Immature natural killer cell (primary cell): ENCODE results near the gene SLC17A5. TPM values are rescaled to one million over a fixed set of nuclear protein-coding genes. Genes with fewer than 3 reads are reported as not detected.
A peak's percentile ranks its signal among the peaks of the same experiment; 100 is the strongest.
"Not testable (repeated sequence)": the region's sequence is repeated elsewhere in the genome, so short reads cannot be mapped to it uniquely, and the experiment has no call there.

Source experiments
- DNase-seq, 3 donors: peaks; one replicate each; pipeline ENCODE4 v3.0.0; 2022; ENCODE audit warnings: mixed read lengths in 1 of 3
- H3K27ac Mint-ChIP-seq, 6 donors: one replicate each; pipeline ENCODE4 v1.8.0; 2020; ENCODE audit warnings: mixed read lengths in 6 of 6, mild to moderate bottlenecking in 5 of 6, inconsistent platforms in 4 of 6, moderate library complexity in 3 of 6
- H3K27me3 Mint-ChIP-seq, 3 donors: one replicate each; pipeline ENCODE4 v1.8.0; 2020 to 2021; ENCODE audit warnings: low read depth in 3 of 3, mild to moderate bottlenecking in 3 of 3, mixed read lengths in 3 of 3, moderate library complexity in 3 of 3, inconsistent platforms in 1 of 3
- H3K36me3 Mint-ChIP-seq, 3 donors: one replicate each; pipeline ENCODE4 v1.8.0; 2020; ENCODE audit warnings: mixed read lengths in 3 of 3, inconsistent platforms in 2 of 3, mild to moderate bottlenecking in 2 of 3
- H3K4me1 Mint-ChIP-seq, 2 donors: one replicate each; pipeline ENCODE4 v1.8.0; 2020; ENCODE audit warnings: inconsistent platforms in 2 of 2, mild to moderate bottlenecking in 2 of 2, mixed read lengths in 2 of 2, moderate library complexity in 1 of 2
- H3K4me3 Mint-ChIP-seq, 5 donors: one replicate each; pipeline ENCODE4 v1.8.0; 2020; ENCODE audit warnings: mild to moderate bottlenecking in 5 of 5, mixed read lengths in 5 of 5, inconsistent platforms in 3 of 5, moderate library complexity in 3 of 5
- H3K9me3 Mint-ChIP-seq, 6 donors: one replicate each; pipeline ENCODE4 v1.8.0; 2020; ENCODE audit warnings: mild to moderate bottlenecking in 6 of 6, mixed read lengths in 6 of 6, inconsistent platforms in 4 of 6, moderate library complexity in 3 of 6
- polyA plus RNA-seq, 3 donors: library from polyadenylated mRNA; unstranded; fragments of 300-500 nt; fragmentation: Illumina TruSeq; gene quantifications; one replicate each; pipeline ENCODE4 v1.2.3, GENCODE V29; 2021

Gene SLC17A5
- polyA plus RNA-seq, 3 donors from 2014 or later = 3.0 to 9.4 (median 5.9) TPM

GRCh38 chr6:73581293-73581692 lies 72.5 kb downstream of the SLC17A5 start:
- Mint-ChIP-seq H3K4me1 (peaks cover 34 to 40% of the 10 kb centered on the region in 2 donors), H3K36me3 (peaks cover 0 to 5% (median 0%) of the 10 kb centered on the region in 3 donors), H3K4me3 (peak overlapping the region in 1 of 5 donors; percentile 79), H3K27me3 (peaks cover 0 to 12% (median 7%) of the 10 kb centered on the region in 3 donors), H3K9me3 (peaks cover 0 to 3% (median 2%) of the 10 kb centered on the region in 6 donors), H3K27ac (peak overlapping the region in 4 of 6 donors; percentile 73 to 98 (median 96))
- no peak for DNase-seq

- peaks cover 0 to 11% (median 1%) of the 10 kb centered on the region in 3 donors for H3K27me3 Mint-ChIP-seq
- peaks cover 26 to 32% of the 10 kb centered on the region in 2 donors for H3K4me1 Mint-ChIP-seq
- DNase-seq = peak; percentile 59 to 63 (median 62)
- peak overlapping the region; percentile 96 to 99 (median 96) for H3K27ac Mint-ChIP-seq
- peaks cover 0 to 5% (median 0%) of the 10 kb centered on the region in 3 donors for H3K36me3 Mint-ChIP-seq
- H3K9me3 Mint-ChIP-seq = peaks cover 0 to 4% (median 3%) of the 10 kb centered on the region in 6 donors
- H3K4me3 Mint-ChIP-seq = peak overlapping the region; percentile 79 to 92 (median 85)
Observed at GRCh38 chr6:73580247-73581149, 73.3 kb downstream of the SLC17A5 start.

- Mint-ChIP-seq H3K36me3 (peaks cover 0 to 5% (median 0%) of the 10 kb centered on the region in 3 donors), H3K9me3 (peaks cover 0 to 4% (median 3%) of the 10 kb centered on the region in 6 donors), H3K4me3 (peak overlapping the region; percentile 79 to 92 (median 85)), H3K4me1 (peaks cover 19 to 26% of the 10 kb centered on the region in 2 donors), H3K27ac (peak overlapping the region; percentile 96 to 99 (median 96)), H3K27me3 (peaks cover 0 to 10% (median 0%) of the 10 kb centered on the region in 3 donors)
- no peak for DNase-seq
Observed at GRCh38 chr6:73579851-73580246, 73.9 kb downstream of the SLC17A5 start.

GRCh38 chr6:73579389-73579788 lies 74.4 kb downstream of the SLC17A5 start:
- peaks cover 0 to 4% (median 3%) of the 10 kb centered on the region in 6 donors for H3K9me3 Mint-ChIP-seq
- H3K36me3 Mint-ChIP-seq = peaks cover 0 to 5% (median 0%) of the 10 kb centered on the region in 3 donors
- H3K27ac Mint-ChIP-seq = peak overlapping the region; percentile 72 to 99 (median 96)
- peaks cover 0 to 10% (median 0%) of the 10 kb centered on the region in 3 donors for H3K27me3 Mint-ChIP-seq
- no peak overlapping the region for H3K4me3 Mint-ChIP-seq
- no peak for DNase-seq
- H3K4me1 Mint-ChIP-seq = peaks cover 19 to 26% of the 10 kb centered on the region in 2 donors

GRCh38 chr6:73577676-73578075 lies 76.1 kb downstream of the SLC17A5 start:
- peak overlapping the region in 3 of 6 donors; percentile 8 to 17 (median 13) for H3K27ac Mint-ChIP-seq
- H3K36me3 Mint-ChIP-seq = peaks cover 0 to 5% (median 0%) of the 10 kb centered on the region in 3 donors
- no peak overlapping the region for H3K4me3 Mint-ChIP-seq
- H3K4me1 Mint-ChIP-seq = peaks cover 19 to 26% of the 10 kb centered on the region in 2 donors
- H3K9me3 Mint-ChIP-seq = peaks cover 0 to 4% (median 3%) of the 10 kb centered on the region in 6 donors
- peaks cover 0 to 10% (median 2%) of the 10 kb centered on the region in 3 donors for H3K27me3 Mint-ChIP-seq
- no peak for DNase-seq

- peaks cover 12 to 13% of the 10 kb centered on the region in 2 donors for H3K4me1 Mint-ChIP-seq
- H3K27ac Mint-ChIP-seq, H3K36me3 Mint-ChIP-seq, H3K9me3 Mint-ChIP-seq, H3K4me3 Mint-ChIP-seq, DNase-seq, H3K27me3 Mint-ChIP-seq: not testable (repeated sequence)
Observed at GRCh38 chr6:73572531-73572930, 81.3 kb downstream of the SLC17A5 start.

GRCh38 chr6:73571218-73572181 lies 82.3 kb downstream of the SLC17A5 start:
- peak; percentile 47 to 81 (median 74) for DNase-seq
- not testable (repeated sequence) for H3K9me3 Mint-ChIP-seq, H3K27me3 Mint-ChIP-seq, H3K36me3 Mint-ChIP-seq
- Mint-ChIP-seq H3K27ac (peak overlapping the region; percentile 84 to 95 (median 87)), H3K4me1 (peaks cover 12 to 13% of the 10 kb centered on the region in 2 donors), H3K4me3 (peak overlapping the region; percentile 60 to 92 (median 83))

- no peak overlapping the region for H3K27ac Mint-ChIP-seq
- no peak for DNase-seq
- no peak overlapping the region for H3K4me3 Mint-ChIP-seq
- H3K9me3 Mint-ChIP-seq = no peaks in the 10 kb centered on the region
- no peaks in the 10 kb centered on the region for H3K36me3 Mint-ChIP-seq
- peaks cover 2 to 8% (median 3%) of the 10 kb centered on the region in 3 donors for H3K27me3 Mint-ChIP-seq
- H3K4me1 Mint-ChIP-seq = peaks cover 12 to 13% of the 10 kb centered on the region in 2 donors
Observed at GRCh38 chr6:73569121-73569520, 84.7 kb downstream of the SLC17A5 start.

- Mint-ChIP-seq H3K27me3 (peaks cover 3 to 6% (median 3%) of the 10 kb centered on the region in 3 donors), H3K36me3 (no peaks in the 10 kb centered on the region), H3K27ac (peak overlapping the region in 1 of 6 donors; percentile 13), H3K9me3 (no peaks in the 10 kb centered on the region), H3K4me3 (no peak overlapping the region), H3K4me1 (peaks cover 11 to 13% of the 10 kb centered on the region in 2 donors)
- no peak for DNase-seq
Observed at GRCh38 chr6:73566954-73567591, 86.7 kb downstream of the SLC17A5 start.

GRCh38 chr6:73566486-73566871 lies 87.3 kb downstream of the SLC17A5 start:
- DNase-seq, H3K27me3 Mint-ChIP-seq, H3K27ac Mint-ChIP-seq, H3K9me3 Mint-ChIP-seq, H3K4me1 Mint-ChIP-seq, H3K36me3 Mint-ChIP-seq, H3K4me3 Mint-ChIP-seq: not testable (repeated sequence)

- Mint-ChIP-seq H3K4me3 (no peak overlapping the region), H3K4me1 (peaks cover 0 to 2% of the 10 kb centered on the region in 2 donors), H3K27ac (no peak overlapping the region), H3K9me3 (no peaks in the 10 kb centered on the region), H3K36me3 (no peaks in the 10 kb centered on the region), H3K27me3 (peaks cover 0 to 2% (median under 1%) of the 10 kb centered on the region in 3 donors)
- DNase-seq = no peak
Observed at GRCh38 chr6:73565767-73566485, 87.9 kb downstream of the SLC17A5 start.

GRCh38 chr6:73564578-73565345 lies 89.0 kb downstream of the SLC17A5 start:
- Mint-ChIP-seq H3K4me3 (no peak overlapping the region), H3K27me3 (peaks cover 0 to 2% (median 2%) of the 10 kb centered on the region in 3 donors), H3K4me1 (no peaks in the 10 kb centered on the region), H3K9me3 (no peaks in the 10 kb centered on the region), H3K27ac (no peak overlapping the region), H3K36me3 (no peaks in the 10 kb centered on the region)
- DNase-seq = no peak
